Measurements from ENCODE around the gene NCDN.

DNA sequence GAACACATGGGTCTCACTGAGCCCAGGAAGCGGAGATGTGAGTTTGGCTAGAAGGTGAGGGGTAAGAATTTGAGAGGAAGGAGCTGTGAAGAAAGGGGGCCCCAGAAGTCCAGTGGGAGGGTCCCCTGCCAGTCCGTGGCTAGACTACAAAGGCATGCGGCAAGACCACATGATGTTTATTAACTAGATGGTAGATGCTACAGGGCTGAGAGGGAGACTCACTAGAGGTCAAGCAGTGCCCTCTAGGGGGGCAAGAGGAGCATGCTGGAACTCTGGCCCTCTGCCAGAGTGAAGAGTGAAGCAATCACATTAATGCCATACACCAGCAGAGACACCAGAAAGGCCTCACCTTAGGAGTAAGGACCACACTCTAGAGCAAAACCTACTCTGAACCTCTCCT, 12.6 kb upstream of the NCDN start:
- TF ChIP-seq, protein P1, sequence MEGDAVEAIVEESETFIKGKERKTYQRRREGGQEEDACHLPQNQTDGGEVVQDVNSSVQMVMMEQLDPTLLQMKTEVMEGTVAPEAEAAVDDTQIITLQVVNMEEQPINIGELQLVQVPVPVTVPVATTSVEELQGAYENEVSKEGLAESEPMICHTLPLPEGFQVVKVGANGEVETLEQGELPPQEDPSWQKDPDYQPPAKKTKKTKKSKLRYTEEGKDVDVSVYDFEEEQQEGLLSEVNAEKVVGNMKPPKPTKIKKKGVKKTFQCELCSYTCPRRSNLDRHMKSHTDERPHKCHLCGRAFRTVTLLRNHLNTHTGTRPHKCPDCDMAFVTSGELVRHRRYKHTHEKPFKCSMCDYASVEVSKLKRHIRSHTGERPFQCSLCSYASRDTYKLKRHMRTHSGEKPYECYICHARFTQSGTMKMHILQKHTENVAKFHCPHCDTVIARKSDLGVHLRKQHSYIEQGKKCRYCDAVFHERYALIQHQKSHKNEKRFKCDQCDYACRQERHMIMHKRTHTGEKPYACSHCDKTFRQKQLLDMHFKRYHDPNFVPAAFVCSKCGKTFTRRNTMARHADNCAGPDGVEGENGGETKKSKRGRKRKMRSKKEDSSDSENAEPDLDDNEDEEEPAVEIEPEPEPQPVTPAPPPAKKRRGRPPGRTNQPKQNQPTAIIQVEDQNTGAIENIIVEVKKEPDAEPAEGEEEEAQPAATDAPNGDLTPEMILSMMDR (IDR thresholded peaks at IDR 0.05; ENCODE audit: borderline replicate concordance, extremely low read depth, low read length, poor library complexity, severe bottlenecking) = peak; percentile 62
- TF ChIP-seq EZH2 (IDR thresholded peaks at IDR 0.05; ENCODE audit: borderline replicate concordance, low read depth, low read length, severe bottlenecking) = no peak
